A549 (cell line): Measurements from ENCODE around the gene POGLUT2.

Source experiments
- FOXS1 ChIP-seq: fragments of 250-450 bp; sonication (Bioruptor Pico); IDR thresholded peaks from 2 replicates; pipeline ENCODE4 v1.5.0; 2020; ENCODE audit warnings: mild to moderate bottlenecking, moderate library complexity
- MYC ChIP-seq: IDR thresholded peaks from 2 replicates; pipeline ENCODE4 v1.6.1; 2012; ENCODE audit warnings: mild to moderate bottlenecking, inconsistent platforms, low read length, improper control_type of control experiment, borderline replicate concordance

DNA sequence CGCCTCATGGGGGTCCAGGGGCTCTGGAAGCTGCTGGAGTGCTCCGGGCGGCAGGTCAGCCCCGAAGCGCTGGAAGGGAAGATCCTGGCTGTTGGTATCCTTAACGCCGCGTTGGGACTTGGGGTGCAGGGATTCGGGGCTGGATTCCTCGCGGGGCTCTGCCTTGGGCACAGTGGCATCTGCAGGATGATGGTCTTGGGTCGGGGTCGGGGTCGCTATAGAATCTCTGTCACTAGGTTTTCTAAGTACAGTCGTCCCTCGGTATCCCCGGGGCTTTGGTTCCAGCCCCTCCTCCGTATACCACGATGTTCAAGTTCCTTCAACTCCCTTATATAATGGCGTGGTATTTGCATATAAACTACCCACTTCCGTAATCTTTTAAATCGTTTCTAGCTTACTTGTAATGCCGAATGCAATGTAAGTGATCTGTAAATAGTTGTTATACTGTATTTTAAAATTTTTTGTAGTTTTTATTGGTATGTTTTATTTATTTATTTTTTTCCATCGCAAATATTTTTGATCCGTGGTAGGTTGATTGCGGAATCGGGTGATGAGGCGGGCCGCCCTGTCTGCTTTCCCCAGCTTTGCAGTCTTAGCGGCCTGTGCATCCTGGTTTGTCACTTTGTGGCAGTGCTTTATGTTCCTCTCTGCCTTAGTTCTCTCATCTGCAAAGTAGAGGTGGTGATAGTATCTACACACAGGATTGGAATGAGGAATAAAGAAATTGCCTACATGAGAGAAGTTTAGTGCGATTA is 47.7 kb upstream of the POGLUT2 start:
- TF ChIP-seq MYC (no peak), FOXS1 (CRISPR knock-in tag) (no peak)
